LNCaP clone FGC (cell line): Measurements from ENCODE around the gene RRBP1.

ENCODE experiments used
- DNase-seq: peaks from one replicate; pipeline ENCODE4 v3.0.0-alpha.2; 2011; ENCODE audit warnings: low read depth
- H3K4me3 ChIP-seq: 2 replicates; pipeline ENCODE4 v1.5.1; 2011; ENCODE audit warnings: mild to moderate bottlenecking, low read depth, low read length, control low read depth
- CTCF ChIP-seq: IDR thresholded peaks from 2 replicates; pipeline ENCODE4 v1.5.1; 2012; ENCODE audit warnings: mild to moderate bottlenecking; ENCODE audit not compliant: control insufficient read depth, insufficient read depth; ENCODE audit errors: extremely low read depth

RRBP1 gene

GRCh38 chr20:17590245-17590644 is 91.8 kb downstream of the RRBP1 start:
- DNase-seq: no peak
- no peak overlapping the region for H3K4me3 ChIP-seq
- TF ChIP-seq CTCF: no peak

- TF ChIP-seq CTCF: no peak
- no peak overlapping the region for H3K4me3 ChIP-seq
- DNase-seq: no peak
Observed at GRCh38 chr20:17589161-17589834, 92.7 kb downstream of the RRBP1 start.

- no peak for TF ChIP-seq CTCF
- no peak for DNase-seq
- H3K4me3 ChIP-seq: no peak overlapping the region
Observed at GRCh38 chr20:17587824-17588223, 94.2 kb downstream of the RRBP1 start.

- no peak for TF ChIP-seq CTCF
- H3K4me3 ChIP-seq: no peak overlapping the region
- no peak for DNase-seq
Observed at GRCh38 chr20:17587148-17587547, 94.9 kb downstream of the RRBP1 start.

- no peak for DNase-seq
- no peak for TF ChIP-seq CTCF
- H3K4me3 ChIP-seq: no peak overlapping the region
Observed at GRCh38 chr20:17586250-17586649, 95.8 kb downstream of the RRBP1 start.

GRCh38 chr20:17584689-17585088 is 97.4 kb downstream of the RRBP1 start:
- DNase-seq: no peak
- no peak for TF ChIP-seq CTCF
- H3K4me3 ChIP-seq: no peak overlapping the region

GRCh38 chr20:17583126-17583525 is 98.9 kb downstream of the RRBP1 start:
- TF ChIP-seq CTCF: no peak
- DNase-seq: no peak
- no peak overlapping the region for H3K4me3 ChIP-seq
